Keratinocyte (primary cell): ENCODE data around the gene UBR3. TPM values are rescaled to one million over a fixed set of nuclear protein-coding genes. Genes with fewer than 3 reads are reported as not detected.

Experiments used
- DNase-seq: peaks from one replicate; pipeline ENCODE4 v3.0.0-alpha.2; 2011; ENCODE audit warnings: low read depth, missing footprints, low spot score
- FAIRE-seq: peaks from 2 replicates; lab custom pipeline; 2011; peaks lifted over from hg19 to GRCh38; lab: Jason Lieb, UNC
- H2AFZ ChIP-seq: 2 replicates; pipeline ENCODE4 v1.6.0; 2012; ENCODE audit warnings: low read length, control low read depth, inconsistent platforms; ENCODE audit not compliant: control insufficient read depth
- H3K27ac ChIP-seq: 2 replicates; pipeline ENCODE4 v1.5.1; 2011; ENCODE audit warnings: low read length; ENCODE audit not compliant: control insufficient read depth, insufficient read depth
- H3K27me3 ChIP-seq: 3 replicates; pipeline ENCODE4 v1.6.0; 2011; ENCODE audit warnings: low read length; ENCODE audit not compliant: control insufficient read depth, insufficient read depth; ENCODE audit errors: extremely low read depth
- H3K36me3 ChIP-seq, 2 experiments: 2 replicates in 1 of 2; 3 replicates in 1 of 2; pipeline ENCODE4 v1.5.1; 2011; ENCODE audit warnings: low read length in 2 of 2, mild to moderate bottlenecking in 1 of 2; ENCODE audit not compliant: control insufficient read depth in 2 of 2, insufficient read depth in 2 of 2; ENCODE audit errors: extremely low read depth in 1 of 2
- H3K4me1 ChIP-seq: 3 replicates; pipeline ENCODE4 v1.5.1; 2011; ENCODE audit warnings: low read length; ENCODE audit not compliant: control insufficient read depth, insufficient read depth; ENCODE audit errors: extremely low read depth
- H3K4me2 ChIP-seq: 3 replicates; pipeline ENCODE4 v1.6.0; 2011; ENCODE audit warnings: low read depth, low read length; ENCODE audit not compliant: control insufficient read depth, insufficient read depth; ENCODE audit errors: extremely low read depth
- H3K4me3 ChIP-seq, 3 experiments: fragments of 200-600 bp in 1 of 3; sonication (generic) in 1 of 3; 2 replicates in 2 of 3; 3 replicates in 1 of 3; pipeline ENCODE4 v1.5.1; 2011 to 2016; ENCODE audit warnings: low read length in 3 of 3, mild to moderate bottlenecking in 3 of 3, control low read depth in 2 of 3, inconsistent platforms in 1 of 3, low read depth in 1 of 3, mixed read lengths in 1 of 3, mixed run types in 1 of 3, moderate library complexity in 1 of 3; ENCODE audit not compliant: control insufficient read depth in 2 of 3, insufficient read depth in 2 of 3; ENCODE audit errors: extremely low read depth in 1 of 3
- H3K79me2 ChIP-seq: 2 replicates; pipeline ENCODE4 v1.6.0; 2012; ENCODE audit warnings: low read length; ENCODE audit not compliant: control insufficient read depth, insufficient read depth
- H3K9ac ChIP-seq: 3 replicates; pipeline ENCODE4 v1.6.0; 2011; ENCODE audit warnings: low read length; ENCODE audit not compliant: control insufficient read depth, insufficient read depth; ENCODE audit errors: extremely low read depth
- H3K9me1 ChIP-seq: 3 replicates; pipeline ENCODE4 v1.6.0; 2011; ENCODE audit warnings: low read length; ENCODE audit not compliant: control insufficient read depth, insufficient read depth; ENCODE audit errors: extremely low read depth
- H3K9me3 ChIP-seq: 2 replicates; pipeline ENCODE4 v1.5.1; 2012; ENCODE audit warnings: low read depth, low read length; ENCODE audit not compliant: control insufficient read depth
- H4K20me1 ChIP-seq: 3 replicates; pipeline ENCODE4 v1.6.0; 2011; ENCODE audit warnings: low read length; ENCODE audit not compliant: control insufficient read depth, insufficient read depth; ENCODE audit errors: extremely low read depth
- EZH2 ChIP-seq: IDR thresholded peaks from one replicate; pipeline ENCODE4 v1.6.1; 2012; ENCODE audit warnings: inconsistent platforms, mild to moderate bottlenecking, low read length, moderate library complexity
- dilution Hi-C: fragments of 300-500 bp; cut with MboI; formaldehyde crosslinking; loops from one replicate; pipeline ENCODE4 v1.7.0; 2020; ENCODE audit warnings: low sequenced_read_pairs; ENCODE audit not compliant: extremely low pct_ligation_motif_present
- polyA plus RNA-seq, 5 experiments: library from polyadenylated mRNA; depleted of rRNA in 3 of 5; stranded (reverse) in 3 of 5; stranded (forward) in 1 of 5; unstranded in 1 of 5; fragments of >200 nt; gene quantifications; 1 replicate in 1 of 5; 2 replicates in 3 of 5; 3 replicates in 1 of 5; pipeline versions ENCODE4 v1.2.1 to v1.2.3, GENCODE V29; 2011 to 2012; ENCODE audit warnings: missing spikeins in 2 of 5, low read depth in 1 of 5, low replicate concordance in 1 of 5
- TF ChIP-seq, protein P1 (sequence below), 3 experiments: IDR thresholded peaks in 1 of 3; conservative IDR thresholded peaks in 1 of 3; optimal IDR thresholded peaks in 1 of 3; 2 replicates in 2 of 3; 3 replicates in 1 of 3; pipeline versions ENCODE3 to v1.5.1; 2011; ENCODE audit warnings: low read length in 3 of 3, mild to moderate bottlenecking in 3 of 3, moderate library complexity in 2 of 3, control low read depth in 1 of 3, inconsistent platforms in 1 of 3; ENCODE audit not compliant: insufficient read depth in 2 of 3; ENCODE audit errors: extremely low read depth in 1 of 3

Gene UBR3
- polyA plus RNA-seq, 1 donor (not counting 4 experiments of a cell fraction or from before 2014, with no cell fraction given): 14.7 TPM

DNA sequence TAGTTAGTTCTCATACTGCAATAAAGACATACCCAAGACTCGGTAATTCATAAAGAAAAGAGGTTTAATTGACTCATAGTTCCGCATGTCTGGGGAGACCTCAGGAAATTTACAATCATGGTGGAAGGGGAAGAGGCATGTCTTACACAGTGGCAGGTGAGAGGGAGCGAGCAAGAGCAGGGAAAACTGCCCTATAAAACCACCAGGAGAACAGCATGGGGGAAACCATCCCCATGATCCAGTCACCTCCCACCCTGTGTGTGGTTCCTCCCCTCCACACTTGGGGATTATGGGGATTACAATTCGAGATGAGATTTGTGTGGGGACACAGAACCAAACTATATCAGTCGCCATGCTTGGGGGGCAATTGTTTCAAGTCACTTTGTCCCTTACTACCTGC is 29.7 kb upstream of the UBR3 start:
- Histone ChIP-seq H2AFZ (no peak overlapping the region), H3K9ac (no peak overlapping the region), H3K79me2 (peaks cover 32% of the 10 kb centered on the region), H3K4me2 (no peak overlapping the region), H3K4me3 (no peak overlapping the region), H3K27me3 (no peaks in the 10 kb centered on the region), H3K9me3 (peaks cover 2% of the 10 kb centered on the region), H3K36me3 (peaks cover 4 to 5% of the 10 kb centered on the region in 2 experiments), H3K27ac (no peak overlapping the region), H3K4me1 (peaks cover 3% of the 10 kb centered on the region), H3K9me1 (no peaks in the 10 kb centered on the region), H4K20me1 (no peaks in the 10 kb centered on the region)
- DNase-seq: no peak
- dilution Hi-C loops: no loop called here
- TF ChIP-seq, protein P1, sequence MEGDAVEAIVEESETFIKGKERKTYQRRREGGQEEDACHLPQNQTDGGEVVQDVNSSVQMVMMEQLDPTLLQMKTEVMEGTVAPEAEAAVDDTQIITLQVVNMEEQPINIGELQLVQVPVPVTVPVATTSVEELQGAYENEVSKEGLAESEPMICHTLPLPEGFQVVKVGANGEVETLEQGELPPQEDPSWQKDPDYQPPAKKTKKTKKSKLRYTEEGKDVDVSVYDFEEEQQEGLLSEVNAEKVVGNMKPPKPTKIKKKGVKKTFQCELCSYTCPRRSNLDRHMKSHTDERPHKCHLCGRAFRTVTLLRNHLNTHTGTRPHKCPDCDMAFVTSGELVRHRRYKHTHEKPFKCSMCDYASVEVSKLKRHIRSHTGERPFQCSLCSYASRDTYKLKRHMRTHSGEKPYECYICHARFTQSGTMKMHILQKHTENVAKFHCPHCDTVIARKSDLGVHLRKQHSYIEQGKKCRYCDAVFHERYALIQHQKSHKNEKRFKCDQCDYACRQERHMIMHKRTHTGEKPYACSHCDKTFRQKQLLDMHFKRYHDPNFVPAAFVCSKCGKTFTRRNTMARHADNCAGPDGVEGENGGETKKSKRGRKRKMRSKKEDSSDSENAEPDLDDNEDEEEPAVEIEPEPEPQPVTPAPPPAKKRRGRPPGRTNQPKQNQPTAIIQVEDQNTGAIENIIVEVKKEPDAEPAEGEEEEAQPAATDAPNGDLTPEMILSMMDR (optimal IDR thresholded peaks at IDR 0.05 in 1 of 3, IDR thresholded peaks at IDR 0.05 in 1 of 3, conservative IDR thresholded peaks at IDR 0.05 in 1 of 3; ENCODE audit: extremely low read depth in 1 of 3, insufficient read depth in 2 of 3, low read length in 3 of 3): no peak
- no peak for TF ChIP-seq EZH2
- FAIRE-seq: no peak

DNA sequence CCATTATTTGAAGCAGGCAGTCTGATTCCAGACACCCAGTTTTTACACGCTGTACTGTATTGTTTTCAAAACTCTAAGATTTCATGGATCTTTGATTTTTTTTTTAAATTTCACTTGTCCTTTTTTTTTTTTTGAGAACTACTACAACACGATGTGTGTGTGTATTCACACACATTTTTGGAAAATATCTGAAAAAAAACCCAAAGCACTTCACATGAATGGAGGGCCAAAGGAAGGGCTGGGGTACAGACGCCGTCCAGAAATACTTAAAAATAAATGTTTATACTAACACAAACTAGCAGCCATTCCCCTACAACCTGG is 28.9 kb upstream of the UBR3 start:
- H3K4me3 ChIP-seq: peak overlapping the region; percentile 74 to 99 (median 97)
- H3K27me3 ChIP-seq: no peaks in the 10 kb centered on the region
- peaks cover 40% of the 10 kb centered on the region for H3K79me2 ChIP-seq
- peak overlapping the region; percentile 87 for H3K27ac ChIP-seq
- no peak for DNase-seq
- dilution Hi-C loops: no loop called here
- H3K9me3 ChIP-seq: peaks cover 2% of the 10 kb centered on the region
- TF ChIP-seq EZH2: no peak
- TF ChIP-seq, protein P1 (optimal IDR thresholded peaks at IDR 0.05 in 1 of 3, IDR thresholded peaks at IDR 0.05 in 1 of 3, conservative IDR thresholded peaks at IDR 0.05 in 1 of 3; ENCODE audit: extremely low read depth in 1 of 3, insufficient read depth in 2 of 3, low read length in 3 of 3): no peak
- no peaks in the 10 kb centered on the region for H3K9me1 ChIP-seq
- no peaks in the 10 kb centered on the region for H4K20me1 ChIP-seq
- peaks cover 3% of the 10 kb centered on the region for H3K4me1 ChIP-seq
- peaks cover 4 to 5% of the 10 kb centered on the region in 2 experiments for H3K36me3 ChIP-seq
- FAIRE-seq: no peak
- peak overlapping the region; percentile 94 for H3K4me2 ChIP-seq
- peak overlapping the region; percentile 93 for H2AFZ ChIP-seq
- peak overlapping the region; percentile 93 for H3K9ac ChIP-seq
